Osteoblast (primary cell): ENCODE measurements around the gene KLHL7. TPM values are rescaled to one million over a fixed set of nuclear protein-coding genes. Genes with fewer than 3 reads are reported as not detected.

Experiments used
- DNase-seq: peaks from one replicate; pipeline ENCODE4 v3.0.0; 2011; ENCODE audit warnings: low spot score, mixed read lengths; ENCODE audit not compliant: insufficient read length; ENCODE audit errors: missing footprints
- H2AFZ ChIP-seq: 2 replicates; pipeline ENCODE4 v1.6.0; 2011; ENCODE audit warnings: mild to moderate bottlenecking, low read length
- H3K27ac ChIP-seq: 2 replicates; pipeline ENCODE4 v1.5.1; 2011; ENCODE audit warnings: mild to moderate bottlenecking, low read depth, low read length, moderate library complexity
- H3K27me3 ChIP-seq: 2 replicates; pipeline ENCODE4 v1.6.0; 2012; ENCODE audit warnings: mild to moderate bottlenecking, control low read depth, inconsistent platforms, low read length, moderate library complexity; ENCODE audit not compliant: insufficient read depth
- H3K36me3 ChIP-seq: 2 replicates; pipeline ENCODE4 v1.5.1; 2011; ENCODE audit warnings: mild to moderate bottlenecking, low read length, control low read depth, moderate library complexity; ENCODE audit not compliant: insufficient read depth
- H3K4me1 ChIP-seq: 2 replicates; pipeline ENCODE4 v1.5.1; 2011; ENCODE audit warnings: mild to moderate bottlenecking, low read length, control low read depth, moderate library complexity; ENCODE audit not compliant: insufficient read depth
- H3K4me2 ChIP-seq: 2 replicates; pipeline ENCODE4 v1.6.0; 2011; ENCODE audit warnings: mild to moderate bottlenecking, low read length; ENCODE audit not compliant: insufficient read depth
- H3K4me3 ChIP-seq: fragments of 200-600 bp; sonication (generic); 3 replicates; pipeline ENCODE4 v1.5.1; 2012; ENCODE audit warnings: mild to moderate bottlenecking, low read length, inconsistent platforms; ENCODE audit not compliant: insufficient read depth
- H3K79me2 ChIP-seq: 2 replicates; pipeline ENCODE4 v1.6.0; 2012; ENCODE audit warnings: mild to moderate bottlenecking, low read length, control low read depth, inconsistent platforms; ENCODE audit not compliant: insufficient read depth
- H3K9me3 ChIP-seq: 2 replicates; pipeline ENCODE4 v1.5.1; 2011; ENCODE audit warnings: low read depth, low read length, control low read depth
- H4K20me1 ChIP-seq: 2 replicates; pipeline ENCODE4 v1.6.0; 2012; ENCODE audit warnings: mild to moderate bottlenecking, low read length, control low read depth; ENCODE audit not compliant: insufficient read depth
- CTCF ChIP-seq: IDR thresholded peaks from 2 replicates; pipeline ENCODE4 v1.5.1; 2011; ENCODE audit warnings: mild to moderate bottlenecking, low read depth, low read length, moderate library complexity; ENCODE audit errors: extremely low read depth
- total RNA-seq: library from RNA; depleted of rRNA; stranded (reverse); fragments of >200 nt; gene quantifications from 2 replicates; pipeline ENCODE4 v1.2.3, GENCODE V29; 2012

KLHL7 gene
- total RNA-seq, 1 donor = 44.2 TPM

DNA sequence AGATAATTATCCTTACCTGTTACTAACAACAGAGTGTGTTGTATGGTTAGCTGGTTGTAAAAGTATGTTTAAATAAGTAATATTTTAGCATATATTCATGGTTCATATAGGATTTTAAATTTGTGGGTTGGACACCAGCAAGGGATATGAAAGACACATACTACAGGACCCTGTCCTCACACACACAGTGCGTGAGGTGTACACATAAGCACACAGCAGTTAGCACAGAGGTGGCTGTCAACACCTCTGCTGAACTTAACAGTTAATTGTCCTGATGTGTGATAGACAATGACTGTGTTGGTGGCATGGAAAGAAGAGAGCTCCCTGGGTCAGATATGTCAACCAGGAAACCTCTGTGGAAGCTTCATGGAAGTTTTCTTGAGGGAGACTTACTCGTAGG is 53.0 kb downstream of the KLHL7 start:
- Histone ChIP-seq H3K79me2 (no peaks in the 10 kb centered on the region), H3K27me3 (no peaks in the 10 kb centered on the region), H2AFZ (no peak overlapping the region), H3K4me1 (no peaks in the 10 kb centered on the region), H3K36me3 (peaks cover 7% of the 10 kb centered on the region), H3K27ac (no peak overlapping the region), H4K20me1 (no peaks in the 10 kb centered on the region), H3K9me3 (no peaks in the 10 kb centered on the region), H3K4me3 (no peak overlapping the region), H3K4me2 (no peak overlapping the region)
- TF ChIP-seq CTCF = no peak
- no peak for DNase-seq

DNA sequence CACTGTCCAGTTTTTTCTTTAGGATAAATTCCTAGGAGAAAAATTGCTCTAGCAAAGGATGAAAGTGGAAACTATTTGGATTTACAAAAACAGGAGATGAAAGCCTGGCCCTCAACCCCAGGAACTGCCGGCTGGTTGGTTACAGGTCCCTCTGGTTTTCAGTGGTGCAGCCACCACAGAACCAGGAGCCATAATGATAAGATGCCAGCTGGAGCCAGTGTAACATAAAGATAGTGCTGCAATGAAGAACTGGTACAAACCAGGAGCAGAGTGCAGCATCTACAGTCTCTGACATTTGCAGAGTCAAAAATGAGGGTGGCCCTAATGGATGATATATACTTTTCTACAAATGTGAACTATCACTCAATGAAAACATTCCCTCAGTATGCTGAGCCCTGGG is 55.9 kb downstream of the KLHL7 start:
- Histone ChIP-seq H3K36me3 (peaks cover 7% of the 10 kb centered on the region), H4K20me1 (no peaks in the 10 kb centered on the region), H3K9me3 (no peaks in the 10 kb centered on the region), H3K79me2 (no peaks in the 10 kb centered on the region), H3K27ac (no peak overlapping the region), H3K4me3 (no peak overlapping the region), H2AFZ (no peak overlapping the region), H3K27me3 (no peaks in the 10 kb centered on the region), H3K4me2 (no peak overlapping the region), H3K4me1 (no peaks in the 10 kb centered on the region)
- no peak for TF ChIP-seq CTCF
- no peak for DNase-seq

- Histone ChIP-seq H3K79me2 (no peaks in the 10 kb centered on the region), H3K4me3 (no peak overlapping the region), H3K27ac (no peak overlapping the region), H4K20me1 (no peaks in the 10 kb centered on the region), H3K9me3 (no peaks in the 10 kb centered on the region), H2AFZ (no peak overlapping the region), H3K4me2 (no peak overlapping the region), H3K27me3 (no peaks in the 10 kb centered on the region), H3K36me3 (peaks cover 6% of the 10 kb centered on the region), H3K4me1 (no peaks in the 10 kb centered on the region)
- no peak for TF ChIP-seq CTCF
- DNase-seq = no peak
Observed at GRCh38 chr7:23164846-23165245, 59.3 kb downstream of the KLHL7 start.

- H3K4me1 ChIP-seq = no peaks in the 10 kb centered on the region
- H3K27ac ChIP-seq = no peak overlapping the region
- H3K4me3 ChIP-seq = no peak overlapping the region
- H3K9me3 ChIP-seq = no peaks in the 10 kb centered on the region
- DNase-seq = no peak
- H3K79me2 ChIP-seq = no peaks in the 10 kb centered on the region
- H4K20me1 ChIP-seq = no peaks in the 10 kb centered on the region
- no peak for TF ChIP-seq CTCF
- no peak overlapping the region for H2AFZ ChIP-seq
- no peaks in the 10 kb centered on the region for H3K27me3 ChIP-seq
- H3K4me2 ChIP-seq = no peak overlapping the region
- peaks cover 6% of the 10 kb centered on the region for H3K36me3 ChIP-seq
Observed at GRCh38 chr7:23165316-23165715, 59.7 kb downstream of the KLHL7 start.
